Daoy (cell line): ENCODE results near the gene NIPAL4. TPM values are rescaled to one million over a fixed set of nuclear protein-coding genes. Genes with fewer than 3 reads are reported as not detected.
"Not testable (repeated sequence)": the region's sequence is repeated elsewhere in the genome, so short reads cannot be mapped to it uniquely, and the experiment has no call there.

Experiments
- DNase-seq: peaks from one replicate; pipeline ENCODE4 v3.0.0-alpha.2; 2015; ENCODE audit warnings: low read depth
- total RNA-seq: library from RNA; depleted of rRNA; stranded (reverse); fragments of >200 nt; shearing (Covaris generic); gene quantifications from 2 replicates; pipeline ENCODE4 v1.2.3, GENCODE V29; 2014

NIPAL4 gene
- total RNA-seq, 1 experiment from 2014 or later, result 0.51 TPM

DNA sequence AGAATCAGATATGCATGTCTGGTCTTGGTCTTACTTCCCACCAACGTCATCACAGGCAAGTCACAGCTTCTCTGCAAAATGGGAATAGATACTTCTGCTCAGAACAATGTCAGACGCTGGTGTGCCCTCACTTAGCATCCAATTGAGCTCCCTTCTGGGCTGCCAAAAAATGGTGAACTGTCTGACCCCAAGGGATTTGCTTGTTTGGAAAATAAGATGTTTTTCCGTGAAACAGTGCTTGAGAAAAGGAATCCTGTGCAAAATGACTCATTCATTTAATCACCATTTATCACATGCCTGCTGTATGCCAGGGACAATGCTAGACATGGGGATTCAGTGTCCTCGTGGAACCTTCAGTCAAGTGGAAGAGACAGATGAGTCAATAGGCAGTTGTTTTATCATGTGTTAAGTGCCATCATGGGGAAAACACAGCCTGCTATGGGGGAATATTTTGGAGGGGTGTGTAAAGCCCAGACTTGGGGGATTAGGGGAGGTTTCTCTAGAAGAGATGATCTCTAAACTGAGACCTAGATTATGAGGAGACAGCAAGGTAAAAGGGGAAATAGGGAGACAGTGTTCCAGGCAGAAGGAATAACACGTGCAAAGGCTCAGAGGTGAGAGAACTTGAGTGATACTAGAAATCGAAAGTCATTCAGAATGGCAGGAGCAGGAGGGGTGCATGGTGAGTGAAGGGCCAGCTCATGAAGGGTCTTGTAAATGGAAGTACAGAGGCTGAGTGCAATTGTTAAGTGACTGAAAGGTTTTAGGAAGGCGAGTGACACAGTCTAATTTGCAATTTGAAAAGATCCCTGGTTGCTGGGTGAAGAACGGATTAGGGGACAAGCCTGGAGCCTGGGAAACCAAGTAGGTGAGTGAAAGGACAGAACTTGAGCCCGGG, 3.9 kb downstream of the NIPAL4 start:
- DNase-seq, result peak; percentile 61

GRCh38 chr5:157464519-157465171, 4.6 kb downstream of the NIPAL4 start:
- peak; percentile 84 for DNase-seq

GRCh38 chr5:157468293-157468965, 8.4 kb downstream of the NIPAL4 start:
- no peak for DNase-seq

- no peak for DNase-seq
Observed at GRCh38 chr5:157469073-157469472, 9.1 kb downstream of the NIPAL4 start.

- no peak for DNase-seq
Observed at GRCh38 chr5:157469687-157470086, 9.7 kb downstream of the NIPAL4 start.

- no peak for DNase-seq
Observed at GRCh38 chr5:157470631-157471030, 10.6 kb downstream of the NIPAL4 start.

DNA sequence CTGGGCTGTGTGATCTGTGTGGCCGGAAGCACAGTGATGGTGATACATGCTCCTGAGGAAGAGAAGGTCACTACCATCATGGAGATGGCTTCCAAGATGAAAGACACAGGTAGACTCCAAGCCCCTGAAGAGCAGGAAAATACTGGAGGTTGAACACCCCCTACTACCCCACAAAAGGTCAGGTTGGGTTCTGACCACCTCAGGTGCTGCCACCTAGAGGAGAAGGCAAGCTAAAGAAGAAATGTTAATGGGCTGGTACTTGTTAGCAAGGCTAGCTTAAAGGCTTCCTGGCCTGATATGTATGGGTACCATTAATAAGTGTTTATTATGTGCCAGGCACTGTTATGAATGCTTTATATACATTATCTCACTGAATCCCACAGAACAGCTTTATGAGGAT, 11.7 kb downstream of the NIPAL4 start:
- peak; percentile 23 for DNase-seq

DNA sequence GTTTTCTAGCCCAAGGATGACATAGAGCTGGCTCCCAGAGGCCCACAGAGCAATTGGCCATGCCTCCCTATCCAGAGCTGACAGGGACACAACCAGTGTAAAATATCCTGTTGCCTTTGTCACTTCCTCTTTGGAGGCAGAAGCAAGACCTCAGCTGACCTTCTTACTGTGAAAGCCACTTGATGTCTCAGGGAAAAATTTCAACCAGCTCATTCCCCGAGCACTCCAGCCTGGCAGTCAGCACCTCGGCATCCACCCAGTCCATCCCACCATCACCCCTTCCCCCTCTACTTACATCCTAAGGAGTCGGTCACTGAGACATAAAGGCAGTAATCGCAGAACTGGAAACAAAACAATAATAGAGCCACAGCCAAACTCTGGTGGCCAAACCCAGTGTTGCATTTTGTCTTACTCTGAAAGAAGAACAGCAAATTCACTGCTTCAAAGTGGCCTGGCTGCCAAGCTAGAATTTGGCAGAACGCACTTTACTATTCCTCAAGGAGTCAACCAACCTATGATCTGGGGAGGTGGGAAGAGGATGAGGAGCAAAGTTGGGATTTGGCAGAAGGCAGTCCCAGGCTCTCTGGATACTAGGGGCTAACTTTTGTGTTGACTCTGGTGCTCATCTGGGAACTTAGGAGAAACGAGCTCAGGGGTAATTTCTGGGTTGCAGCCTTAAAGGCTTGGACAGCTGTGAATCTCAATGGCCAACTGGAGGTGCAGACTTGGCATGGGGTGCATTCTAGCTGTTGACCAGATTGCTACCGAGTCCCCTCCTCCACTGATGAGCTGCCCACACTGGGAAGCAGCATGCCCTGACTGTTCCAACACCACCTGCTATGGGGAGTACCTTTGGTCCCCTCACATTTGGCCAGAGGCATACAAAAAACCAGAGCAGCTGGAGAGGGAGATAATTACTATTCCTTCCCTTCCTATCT, 13.6 kb downstream of the NIPAL4 start:
- no peak for DNase-seq

DNA sequence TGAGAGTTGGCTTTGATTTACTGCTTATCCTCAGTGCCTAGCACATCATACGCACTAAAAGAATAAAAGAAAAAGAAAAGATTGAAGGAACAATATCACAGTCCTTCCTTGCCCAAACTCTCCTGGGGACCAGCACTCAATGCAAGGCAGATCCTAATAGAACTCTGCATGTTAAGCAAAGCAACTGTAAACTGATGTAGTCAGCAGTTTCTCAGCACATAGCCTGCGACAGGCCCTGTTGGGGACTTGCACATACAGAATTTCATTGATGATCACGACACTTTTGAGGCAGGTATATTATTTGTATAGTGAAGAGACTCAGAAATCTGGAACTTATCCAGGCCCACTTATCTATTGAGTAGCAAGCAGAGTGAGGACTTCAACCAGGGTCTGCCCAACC, 15.4 kb downstream of the NIPAL4 start:
- no peak for DNase-seq

DNA sequence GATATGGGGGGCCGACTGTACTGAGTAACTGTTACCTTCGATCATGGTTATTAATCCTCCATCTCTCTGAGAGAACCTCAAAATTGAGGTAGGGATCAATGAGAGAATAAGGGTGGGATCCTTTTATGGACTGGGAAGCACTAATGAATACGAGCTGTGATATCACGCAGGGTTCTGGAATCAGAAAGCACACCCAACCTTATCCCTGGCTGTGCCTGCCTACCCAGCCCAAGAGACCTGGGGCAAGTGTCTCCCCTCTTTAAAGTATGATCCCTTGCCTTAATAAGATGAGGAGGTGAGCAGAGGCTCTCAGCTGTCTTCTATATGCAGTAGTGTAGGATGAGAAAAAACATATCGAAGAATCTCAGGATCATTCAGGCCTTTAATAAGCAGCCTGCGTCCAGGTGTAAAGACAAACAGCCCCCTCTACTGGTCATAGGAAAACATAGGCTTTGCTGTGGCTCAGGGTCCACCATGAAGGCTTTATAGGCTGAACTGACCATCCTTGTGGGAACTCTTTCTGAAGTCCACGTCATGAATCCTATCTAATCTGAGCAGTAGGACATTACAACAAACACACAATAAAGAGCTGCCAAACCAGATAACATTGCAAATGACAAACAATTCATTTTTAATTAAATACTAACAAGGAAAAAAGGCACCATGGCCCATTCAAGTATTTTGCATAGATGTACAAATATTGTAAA, 16.8 kb downstream of the NIPAL4 start:
- peak; percentile 56 for DNase-seq

GRCh38 chr5:157477814-157478494, 17.9 kb downstream of the NIPAL4 start:
- no peak for DNase-seq

- DNase-seq, result no peak
Observed at GRCh38 chr5:157478726-157479125, 18.7 kb downstream of the NIPAL4 start.

- no peak for DNase-seq
Observed at GRCh38 chr5:157479166-157479565, 19.2 kb downstream of the NIPAL4 start.

GRCh38 chr5:157479612-157480510, 19.8 kb downstream of the NIPAL4 start:
- DNase-seq, result no peak

DNA sequence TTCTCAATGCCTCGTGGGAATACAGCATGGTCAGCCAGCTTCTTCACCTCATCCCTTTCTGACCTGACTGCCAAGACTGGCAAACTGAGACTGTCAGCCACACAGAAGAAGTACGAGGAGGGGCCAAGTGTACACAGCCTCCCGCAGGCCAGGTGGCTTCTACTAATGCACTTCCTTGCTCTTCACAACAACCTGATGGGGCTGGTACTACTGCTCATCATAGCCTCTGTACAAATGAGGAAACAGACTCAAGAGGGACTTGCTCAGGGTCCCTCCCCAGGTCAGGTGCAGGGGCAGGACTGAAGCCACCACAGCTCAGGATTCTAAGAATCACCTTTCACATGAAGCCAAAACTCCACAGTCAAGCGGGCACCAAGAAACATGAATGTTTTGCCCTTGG, 21.3 kb downstream of the NIPAL4 start:
- DNase-seq, result no peak

DNA sequence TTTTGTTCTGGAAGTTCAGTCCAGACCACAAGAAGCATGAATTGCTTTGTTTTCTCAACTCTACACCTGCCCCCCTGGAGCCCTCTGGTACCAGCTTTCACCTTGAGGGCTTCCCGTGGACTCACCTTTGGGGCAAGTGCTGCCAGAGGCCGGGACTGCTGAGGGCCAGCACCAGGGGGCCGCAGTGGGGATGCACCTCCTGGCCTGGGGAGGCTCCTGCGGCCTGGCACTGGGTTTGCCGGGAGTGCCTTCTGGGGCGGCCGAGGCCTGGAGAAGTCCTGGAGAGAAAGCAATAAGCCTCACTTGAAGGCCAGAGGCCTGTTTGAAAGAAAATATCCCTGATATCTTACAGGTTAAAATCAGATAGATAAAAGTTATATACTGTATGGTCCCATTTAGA, 21.7 kb downstream of the NIPAL4 start:
- DNase-seq, result no peak

DNA sequence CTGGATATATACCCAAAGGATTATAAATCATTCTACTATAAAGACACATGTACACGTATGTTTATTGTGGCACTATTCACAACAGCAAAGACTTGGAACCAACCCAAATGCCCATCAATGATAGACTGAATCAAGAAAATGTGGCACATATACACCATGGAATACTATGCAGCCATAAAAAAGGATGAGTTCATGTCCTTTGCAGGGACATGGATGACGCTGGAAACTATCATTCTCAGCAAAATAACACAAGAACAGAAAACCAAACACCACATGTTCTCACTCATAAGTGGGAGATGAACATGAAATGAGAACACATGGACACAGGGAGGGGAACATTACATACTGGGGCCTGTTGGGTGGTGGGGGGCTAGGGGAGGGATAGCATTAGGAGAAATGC, 22.7 kb downstream of the NIPAL4 start:
- DNase-seq, result not testable (repeated sequence)

- no peak for DNase-seq
Observed at GRCh38 chr5:157484768-157485167, 24.8 kb downstream of the NIPAL4 start.

GRCh38 chr5:157485340-157485739, 25.3 kb downstream of the NIPAL4 start:
- DNase-seq, result no peak
